Measurements from ENCODE around the gene HNRNPH1.

HNRNPH1 gene

GRCh38 chr5:179620293-179620692 is 3.2 kb downstream of the HNRNPH1 start:
- H3K27me3 ChIP-seq (ENCODE audit: control insufficient read depth, low read length) = no peaks in the 10 kb centered on the region
- peaks cover 73% of the 10 kb centered on the region for H3F3A ChIP-seq (ENCODE audit: control insufficient read depth, insufficient read depth)
- no peaks in the 10 kb centered on the region for H3K9me2 ChIP-seq (replicated peaks; ENCODE audit: control insufficient read depth, low read length)
- H3K4me1 ChIP-seq (ENCODE audit: control insufficient read depth, low read length) = peaks cover 39% of the 10 kb centered on the region
- peaks cover 89% of the 10 kb centered on the region for H3K79me2 ChIP-seq (ENCODE audit: control insufficient read depth, low read length)
- no peak overlapping the region for H3K27ac ChIP-seq (ENCODE audit: low read depth, low read length)
- peaks cover 64% of the 10 kb centered on the region for H4K20me1 ChIP-seq (ENCODE audit: control insufficient read depth, insufficient read depth, low read depth, low read length)
- TF ChIP-seq EZH2phosphoT487 (IDR thresholded peaks at IDR 0.05; ENCODE audit: borderline replicate concordance, low read length) = no peak
- no peak for TF ChIP-seq CTCF (IDR thresholded peaks at IDR 0.05; ENCODE audit: low read depth, low read length, poor library complexity, severe bottlenecking)
- H3K4me3 ChIP-seq (ENCODE audit: low read length) = peak overlapping the region; percentile 90
- H3K9me3 ChIP-seq (ENCODE audit: control insufficient read depth, insufficient read depth, low read length) = no peaks in the 10 kb centered on the region
- H3K36me3 ChIP-seq (ENCODE audit: control insufficient read depth, low read length) = peaks cover 90% of the 10 kb centered on the region
- peak overlapping the region; percentile 79 for H3K4me2 ChIP-seq (ENCODE audit: low read length)

GRCh38 chr5:179619776-179620175 is 3.7 kb downstream of the HNRNPH1 start:
- Histone ChIP-seq H3K9me3 (ENCODE audit: control insufficient read depth, insufficient read depth, low read length) (no peaks in the 10 kb centered on the region), H3K27ac (ENCODE audit: low read depth, low read length) (no peak overlapping the region), H3K36me3 (ENCODE audit: control insufficient read depth, low read length) (peaks cover 95% of the 10 kb centered on the region), H3K4me3 (ENCODE audit: low read length) (peak overlapping the region; percentile 90), H3K4me1 (ENCODE audit: control insufficient read depth, low read length) (peaks cover 36% of the 10 kb centered on the region), H4K20me1 (ENCODE audit: control insufficient read depth, insufficient read depth, low read depth, low read length) (peaks cover 67% of the 10 kb centered on the region), H3K9me2 (replicated peaks; ENCODE audit: control insufficient read depth, low read length) (no peaks in the 10 kb centered on the region), H3F3A (ENCODE audit: control insufficient read depth, insufficient read depth) (peaks cover 78% of the 10 kb centered on the region), H3K79me2 (ENCODE audit: control insufficient read depth, low read length) (peaks cover 87% of the 10 kb centered on the region), H3K27me3 (ENCODE audit: control insufficient read depth, low read length) (no peaks in the 10 kb centered on the region), H3K4me2 (ENCODE audit: low read length) (peak overlapping the region; percentile 79)
- TF ChIP-seq EZH2phosphoT487 (IDR thresholded peaks at IDR 0.05; ENCODE audit: borderline replicate concordance, low read length) = no peak
- no peak for TF ChIP-seq CTCF (IDR thresholded peaks at IDR 0.05; ENCODE audit: low read depth, low read length, poor library complexity, severe bottlenecking)

GRCh38 chr5:179618923-179619554 is 4.4 kb downstream of the HNRNPH1 start:
- H3K4me1 ChIP-seq (ENCODE audit: control insufficient read depth, low read length) = peaks cover 28% of the 10 kb centered on the region
- no peak overlapping the region for H3K4me3 ChIP-seq (ENCODE audit: low read length)
- H3K36me3 ChIP-seq (ENCODE audit: control insufficient read depth, low read length) = peaks cover 95% of the 10 kb centered on the region
- H3K9me2 ChIP-seq (replicated peaks; ENCODE audit: control insufficient read depth, low read length) = no peaks in the 10 kb centered on the region
- no peaks in the 10 kb centered on the region for H3K27me3 ChIP-seq (ENCODE audit: control insufficient read depth, low read length)
- peaks cover 85% of the 10 kb centered on the region for H3F3A ChIP-seq (ENCODE audit: control insufficient read depth, insufficient read depth)
- H3K79me2 ChIP-seq (ENCODE audit: control insufficient read depth, low read length) = peaks cover 80% of the 10 kb centered on the region
- peaks cover 72% of the 10 kb centered on the region for H4K20me1 ChIP-seq (ENCODE audit: control insufficient read depth, insufficient read depth, low read depth, low read length)
- H3K27ac ChIP-seq (ENCODE audit: low read depth, low read length) = no peak overlapping the region
- TF ChIP-seq EZH2phosphoT487 (IDR thresholded peaks at IDR 0.05; ENCODE audit: borderline replicate concordance, low read length) = no peak
- no peak for TF ChIP-seq CTCF (IDR thresholded peaks at IDR 0.05; ENCODE audit: low read depth, low read length, poor library complexity, severe bottlenecking)
- H3K9me3 ChIP-seq (ENCODE audit: control insufficient read depth, insufficient read depth, low read length) = no peaks in the 10 kb centered on the region
- H3K4me2 ChIP-seq (ENCODE audit: low read length) = peak overlapping the region; percentile 79
